Activated CD4-positive, alpha-beta T cell treated with anti-CD3 and anti-CD28 coated beads for 1 hour (primary cell): Measurements from ENCODE around the gene FZD4.
"Not testable (repeated sequence)": the region's sequence is repeated elsewhere in the genome, so short reads cannot be mapped to it uniquely, and the experiment has no call there.

Experiments
- DNase-seq: peaks from one replicate; pipeline ENCODE4 v3.0.0-alpha.2; 2020

The FZD4 gene

DNA sequence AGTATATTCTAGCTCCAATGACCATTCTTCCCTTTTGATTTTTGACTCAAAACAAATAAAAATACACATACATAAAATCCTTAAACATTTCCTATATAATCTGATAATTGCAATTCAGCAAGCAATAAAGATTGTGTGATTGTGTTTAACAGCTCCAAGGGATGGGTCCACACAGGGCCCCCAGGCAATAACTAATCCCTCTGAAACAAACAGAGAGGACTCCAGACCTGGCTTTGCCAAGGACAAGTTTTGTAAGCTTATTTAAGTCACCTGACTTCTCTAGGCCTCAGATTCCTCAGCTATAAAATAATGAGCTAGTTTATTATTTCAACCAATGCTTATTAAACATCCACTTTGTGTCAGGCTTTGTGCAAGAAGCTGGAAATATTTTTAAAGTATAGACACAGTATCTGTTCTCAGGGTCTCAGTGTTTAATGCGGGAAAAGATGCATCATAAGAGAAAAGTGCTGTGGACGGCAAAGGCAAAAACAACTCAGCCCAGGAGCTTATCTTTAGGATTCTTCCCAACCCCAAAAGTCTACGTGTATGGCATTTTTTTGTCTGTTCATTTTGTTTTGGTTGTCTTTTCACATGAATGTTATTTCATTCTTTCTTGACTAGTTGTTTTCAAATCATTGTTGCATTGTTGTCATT, 20.1 kb downstream of the FZD4 start:
- no peak for DNase-seq

DNA sequence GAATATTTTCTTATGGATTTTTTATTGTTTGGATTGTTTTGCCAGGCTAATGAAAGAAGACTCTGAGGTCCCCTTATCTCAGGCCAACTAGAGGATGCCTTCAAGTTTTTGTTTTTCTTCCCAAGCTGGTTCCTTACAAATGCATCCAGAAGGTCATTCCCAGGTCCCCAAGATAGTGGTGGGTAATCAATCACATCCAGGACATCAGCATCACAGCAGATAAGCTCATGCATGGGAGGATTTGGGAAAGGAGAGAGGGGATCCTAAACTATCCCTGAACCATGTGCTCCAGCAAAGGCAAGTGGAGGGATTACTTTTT, 20.7 kb downstream of the FZD4 start:
- no peak for DNase-seq

DNA sequence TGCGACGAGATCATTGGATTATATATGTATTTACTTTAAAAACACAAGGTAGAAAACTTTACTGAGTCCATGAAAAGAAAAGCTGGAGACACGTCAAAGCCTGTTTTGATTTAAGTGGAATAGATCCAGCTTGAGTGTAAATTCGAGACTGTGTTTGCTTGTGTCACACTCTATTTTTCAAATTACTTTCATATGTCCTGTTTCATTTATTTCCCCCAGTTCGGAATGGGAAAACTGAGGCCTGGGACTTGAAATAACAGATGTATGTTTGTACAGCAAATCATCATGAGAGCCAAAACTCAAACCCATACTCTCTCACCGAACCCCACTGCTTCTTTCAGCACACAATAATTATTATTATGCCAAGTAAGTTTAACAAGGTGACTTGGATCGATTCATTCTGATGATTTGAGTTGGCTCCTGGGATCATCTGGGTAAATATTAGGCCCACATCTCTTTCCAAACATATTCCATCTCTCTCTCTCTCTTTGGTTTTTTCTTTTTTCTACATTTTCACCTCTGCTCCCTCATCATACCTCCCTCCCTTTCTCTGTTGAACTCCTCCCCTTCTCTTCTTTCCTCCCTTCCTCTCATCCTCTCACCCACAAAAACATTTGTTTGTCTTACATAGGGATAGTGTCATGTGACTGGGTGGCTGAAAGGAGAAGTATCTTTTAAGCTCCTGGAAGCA, 21.2 kb downstream of the FZD4 start:
- DNase-seq = no peak

DNA sequence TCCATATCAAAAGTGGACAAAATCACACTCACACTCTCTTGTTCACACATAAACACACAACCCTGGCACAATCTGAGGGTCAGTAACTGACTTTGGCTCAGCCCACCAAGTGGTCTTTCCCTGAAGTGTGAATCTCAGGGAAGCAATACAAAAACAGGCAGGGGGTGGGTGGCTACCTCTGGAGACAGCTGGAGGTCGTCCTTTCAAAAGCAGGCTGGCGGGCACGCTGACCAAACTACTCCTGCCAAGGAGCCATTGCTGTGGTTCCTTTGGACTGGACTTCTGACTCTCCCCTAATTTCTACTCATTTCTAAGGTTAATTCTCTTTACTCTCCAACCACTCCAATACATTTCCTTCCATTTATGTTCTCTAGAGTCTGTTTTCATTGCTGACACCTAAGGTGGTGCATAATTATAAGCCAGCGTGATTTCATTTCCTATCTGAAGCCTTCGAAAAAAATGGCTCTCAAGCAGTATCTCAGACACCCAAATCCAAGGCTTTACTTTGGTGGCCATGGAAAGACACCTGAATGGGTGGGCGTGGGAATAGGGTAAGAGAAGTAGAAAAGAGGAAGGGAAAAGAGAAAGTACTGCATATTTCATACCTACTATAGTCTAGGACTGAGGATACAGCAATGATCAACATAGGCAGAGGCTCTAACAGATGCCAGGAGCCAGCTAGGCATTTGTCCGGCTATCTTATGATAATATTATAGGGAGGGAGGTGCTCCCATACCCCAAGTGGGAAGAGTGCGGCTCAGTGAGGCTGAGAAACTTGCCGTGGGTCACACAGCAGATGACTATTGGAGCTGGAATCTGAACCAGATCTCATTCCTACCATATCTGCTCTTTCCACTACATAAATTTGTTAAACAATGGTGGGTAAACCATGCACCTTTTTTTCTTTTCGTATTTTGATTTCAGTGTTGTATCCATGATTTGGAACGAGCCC, 22.0 kb downstream of the FZD4 start:
- DNase-seq = no peak

DNA sequence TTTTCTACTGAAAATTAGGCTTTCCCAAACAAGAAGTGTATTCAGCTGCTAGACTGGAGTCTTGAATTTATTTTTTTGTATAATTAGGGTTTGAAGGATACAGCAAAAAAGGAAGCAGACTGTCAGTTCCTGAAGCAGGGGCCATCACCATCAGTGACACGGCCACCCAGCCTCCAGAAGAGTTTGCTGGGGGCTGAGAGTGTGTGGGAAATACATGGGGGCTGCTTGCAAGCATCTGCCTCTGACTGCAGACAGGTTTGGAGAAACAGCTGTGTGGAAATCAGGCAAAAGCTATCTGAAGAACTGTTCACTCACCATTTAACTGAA, 23.0 kb downstream of the FZD4 start:
- DNase-seq = no peak

DNA sequence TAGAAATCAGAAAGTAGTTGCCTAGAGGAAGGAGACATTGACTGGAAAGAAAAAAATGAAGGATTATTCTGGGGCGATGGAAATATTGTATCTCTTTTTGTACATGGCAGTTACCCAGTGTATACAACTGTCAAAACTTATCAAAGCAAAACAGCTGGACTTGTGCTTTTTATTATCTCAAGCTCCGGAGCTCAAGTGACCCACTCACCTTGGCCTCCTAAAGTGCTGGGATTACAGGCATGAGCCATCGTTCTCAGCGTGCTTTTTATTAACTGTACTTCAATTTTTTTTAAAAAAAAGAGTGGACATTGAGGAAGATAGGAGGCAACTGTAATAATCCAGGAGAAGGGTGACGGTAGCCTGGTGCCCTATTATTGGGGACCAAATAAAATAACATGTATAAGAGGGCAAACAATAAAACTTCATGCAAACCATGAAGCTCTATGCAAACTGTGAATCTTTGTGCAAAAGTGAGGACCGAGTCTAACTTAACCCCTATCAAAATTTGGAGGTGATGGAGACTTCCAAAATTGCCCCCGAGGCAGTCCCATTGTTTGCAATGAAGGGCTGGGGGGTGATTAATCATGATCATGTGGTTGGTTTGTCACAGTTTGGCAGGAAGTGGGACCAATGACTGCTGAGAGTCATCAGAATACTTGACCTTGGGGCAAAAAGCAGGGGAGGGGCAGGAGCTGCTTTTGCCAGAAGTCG, 23.5 kb downstream of the FZD4 start:
- no peak for DNase-seq

DNA sequence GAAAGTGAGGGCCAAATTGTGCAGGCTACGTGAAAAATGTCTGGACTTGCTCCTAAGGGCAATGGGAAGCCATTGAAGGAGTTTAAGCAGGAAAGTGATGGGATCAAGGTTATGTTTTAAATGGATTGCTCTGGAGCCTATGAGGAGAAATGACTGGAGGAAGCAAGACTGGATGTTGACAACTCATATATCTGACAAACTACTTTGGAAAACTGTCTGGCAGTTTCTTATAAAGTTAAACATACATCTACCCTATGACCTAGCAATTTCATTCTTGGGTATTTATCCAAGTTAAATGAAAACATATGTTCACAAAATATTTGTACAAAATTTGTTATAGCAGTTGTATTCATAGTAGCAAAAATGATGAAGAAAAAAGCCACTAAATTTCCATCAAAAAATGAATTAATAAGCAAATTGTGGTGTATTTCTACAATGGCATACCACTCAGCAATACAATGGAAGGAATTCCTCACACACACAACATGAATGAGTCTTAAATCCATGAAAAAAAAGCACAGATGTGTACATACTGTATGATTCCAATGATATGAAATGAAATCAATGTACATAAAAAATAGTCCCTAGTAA, 24.1 kb downstream of the FZD4 start:
- no peak for DNase-seq

DNA sequence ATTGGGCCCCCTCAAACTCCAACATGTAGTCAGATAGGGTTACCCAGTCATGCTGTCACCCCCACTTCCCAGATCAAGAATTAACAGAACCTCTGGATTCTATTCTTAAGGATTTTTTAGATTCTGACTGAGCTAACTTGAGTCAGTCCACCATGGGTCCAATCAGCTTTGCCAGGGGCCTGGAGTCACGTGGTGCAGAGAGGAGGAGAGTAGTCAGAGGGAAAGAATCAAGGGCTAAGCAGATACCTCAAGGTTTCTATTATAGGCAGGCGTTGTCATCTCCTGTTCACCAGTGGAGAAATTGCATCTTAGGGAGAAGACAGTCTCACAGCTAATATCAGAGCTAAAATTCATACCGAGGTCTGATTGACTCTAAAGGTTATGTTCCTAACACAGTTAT, 28.2 kb downstream of the FZD4 start:
- no peak for DNase-seq

DNA sequence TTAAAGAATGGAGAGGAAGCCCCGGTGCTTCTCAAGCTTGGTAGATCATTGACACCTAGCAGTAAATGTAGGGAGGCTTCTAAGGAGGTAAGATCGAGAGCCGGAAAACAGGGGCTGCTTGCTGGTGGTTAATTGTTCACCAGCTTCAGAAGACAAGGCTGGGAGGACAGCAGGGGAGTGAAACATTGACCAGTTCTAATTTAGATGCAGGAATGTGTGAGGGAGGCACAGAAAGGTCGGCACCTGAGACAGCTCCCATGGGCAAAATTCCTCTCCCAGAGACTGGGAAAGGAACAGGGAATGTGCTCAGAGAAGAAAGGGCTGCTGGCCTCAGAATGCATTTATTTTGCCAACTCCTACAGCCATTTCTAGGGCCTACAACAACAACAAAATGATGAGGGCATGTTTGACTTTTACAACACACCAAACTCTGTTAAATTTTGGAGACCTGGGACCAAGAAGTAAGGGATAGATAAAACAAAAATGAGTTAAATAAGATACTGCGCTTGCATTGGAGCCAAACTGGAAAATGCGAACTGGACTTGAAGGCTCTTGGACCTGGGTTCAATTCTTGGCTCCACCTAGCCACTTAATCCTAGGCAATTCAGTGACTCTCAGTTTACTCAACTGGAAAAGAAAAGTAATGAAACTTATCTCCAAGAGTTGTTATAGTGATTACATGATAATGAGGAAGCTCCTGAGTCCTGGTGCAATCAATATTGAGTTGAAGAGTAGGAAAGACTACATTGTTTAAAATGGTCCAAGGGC, 31.0 kb downstream of the FZD4 start:
- DNase-seq = no peak

DNA sequence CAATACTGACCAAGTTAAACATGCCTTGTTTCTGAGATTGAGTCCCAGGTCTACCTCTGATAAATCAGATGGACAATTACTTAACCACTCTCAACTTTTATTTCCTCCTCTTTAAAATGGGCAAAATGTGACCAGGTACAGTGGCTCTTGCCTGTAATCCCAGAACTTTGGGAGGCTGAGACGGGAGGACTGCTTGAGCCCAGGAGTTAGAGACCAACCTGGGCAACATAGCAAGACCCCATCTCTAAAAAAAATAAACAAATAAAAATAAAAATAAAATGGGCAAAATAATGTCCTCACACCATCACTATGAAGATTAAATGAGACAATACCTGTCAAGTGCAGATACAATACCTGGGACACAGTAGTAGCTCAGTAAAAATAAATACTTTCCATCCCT, 33.0 kb downstream of the FZD4 start:
- DNase-seq = no peak

DNA sequence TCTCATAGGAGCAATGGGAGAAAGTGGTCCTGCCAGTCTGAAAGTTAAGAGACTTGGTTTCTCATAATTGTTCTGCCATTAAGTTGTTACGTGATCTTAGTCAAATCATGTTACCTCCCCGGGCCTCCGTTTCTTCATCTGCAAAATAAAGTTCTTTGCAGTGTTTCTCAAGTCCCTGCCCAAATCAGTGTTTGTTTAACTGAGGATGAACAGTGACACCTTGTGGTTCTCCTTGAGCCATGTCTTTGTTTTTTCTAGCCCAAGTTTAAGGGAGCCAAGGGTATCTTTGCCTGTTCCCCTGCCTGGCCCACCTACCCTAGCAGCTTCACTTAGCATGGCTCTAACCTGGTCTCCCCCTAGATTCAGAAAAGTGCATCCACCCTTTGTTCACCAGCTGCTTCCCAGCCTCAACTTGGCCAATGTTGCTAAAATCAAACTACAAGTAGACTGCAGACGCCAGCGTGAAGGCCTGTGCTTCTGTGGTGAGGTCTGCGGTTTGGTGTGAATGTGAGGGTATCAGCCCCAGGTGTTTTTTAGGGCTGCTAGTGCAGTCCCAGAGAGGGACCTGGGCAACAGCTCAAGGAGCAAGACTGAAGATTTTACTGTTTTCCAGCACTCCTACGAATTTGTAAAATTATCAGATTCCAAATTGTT, 35.5 kb downstream of the FZD4 start:
- no peak for DNase-seq

DNA sequence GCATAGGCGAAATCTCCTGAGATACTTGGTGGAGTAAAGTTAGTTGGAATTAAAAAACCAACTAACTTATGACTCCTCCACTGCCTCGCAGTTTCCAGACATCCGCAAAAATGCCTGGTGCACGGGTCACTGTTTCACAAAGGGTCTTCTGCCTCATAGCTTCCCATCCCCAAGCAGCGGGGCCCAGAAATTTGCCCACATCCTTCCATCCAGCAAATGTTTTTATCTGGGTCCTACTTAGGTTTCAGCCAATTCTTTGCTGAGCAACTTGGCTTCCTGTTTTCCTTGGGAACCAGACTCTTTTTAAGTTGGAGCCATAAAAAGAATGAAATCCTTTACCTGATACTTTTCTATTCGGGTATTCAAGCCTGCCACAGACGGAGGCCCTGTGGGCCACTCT, 36.2 kb downstream of the FZD4 start:
- DNase-seq = no peak

DNA sequence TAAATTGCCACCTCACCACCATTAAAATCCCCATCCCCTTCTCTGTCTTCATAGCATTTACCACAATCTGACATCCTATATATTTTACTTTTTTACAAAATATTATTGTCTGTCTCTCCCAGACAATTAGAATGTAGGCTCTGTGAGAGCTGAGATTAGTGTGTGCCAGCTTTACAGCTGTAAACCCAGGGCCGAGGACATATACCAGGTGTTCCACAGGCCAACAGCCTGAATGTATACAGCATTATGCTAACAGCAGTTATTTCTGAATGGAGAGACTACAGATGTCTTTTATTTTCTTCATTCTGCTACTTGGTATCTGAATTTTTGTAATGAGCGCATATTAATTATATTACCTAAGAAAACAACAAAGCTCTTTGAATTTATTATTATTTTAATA, 36.7 kb downstream of the FZD4 start:
- DNase-seq = no peak

DNA sequence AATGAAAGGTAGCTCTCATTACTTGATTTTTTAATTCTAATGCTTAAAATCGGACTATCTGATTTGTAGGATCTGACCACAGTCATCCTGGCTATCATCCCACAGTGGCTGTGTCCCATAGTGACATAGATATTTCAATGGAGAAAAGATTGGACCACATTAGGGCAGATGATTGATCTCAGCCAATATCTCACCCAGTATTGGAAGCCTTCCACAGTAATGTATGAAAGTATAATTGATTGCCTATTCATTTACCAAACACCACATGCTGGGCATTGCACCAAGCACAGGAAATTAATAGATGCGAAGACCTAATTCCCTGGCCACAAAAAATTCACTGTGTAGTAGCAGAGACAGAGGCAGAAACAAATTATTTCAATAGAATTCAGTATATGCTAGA, 37.6 kb downstream of the FZD4 start:
- DNase-seq = no peak

DNA sequence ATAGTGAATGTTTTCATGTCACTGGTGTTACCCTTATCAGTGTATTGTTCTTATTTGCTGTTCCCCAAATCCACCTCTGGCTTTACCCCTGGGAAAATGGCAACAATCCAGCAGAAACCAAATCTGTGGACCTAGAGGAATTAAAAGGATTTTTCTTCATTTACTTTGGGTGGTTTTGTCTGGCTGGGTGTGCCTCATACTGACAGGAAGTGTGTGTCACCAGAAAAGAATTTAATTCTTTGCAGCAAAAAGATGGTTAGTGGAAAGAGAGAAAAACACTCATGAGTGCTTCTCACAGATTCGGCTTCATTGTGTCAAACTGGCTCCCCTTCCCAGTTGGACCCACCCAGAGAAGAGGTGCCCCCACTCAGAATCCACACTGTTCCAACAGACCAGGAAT, 38.9 kb downstream of the FZD4 start:
- no peak for DNase-seq

DNA sequence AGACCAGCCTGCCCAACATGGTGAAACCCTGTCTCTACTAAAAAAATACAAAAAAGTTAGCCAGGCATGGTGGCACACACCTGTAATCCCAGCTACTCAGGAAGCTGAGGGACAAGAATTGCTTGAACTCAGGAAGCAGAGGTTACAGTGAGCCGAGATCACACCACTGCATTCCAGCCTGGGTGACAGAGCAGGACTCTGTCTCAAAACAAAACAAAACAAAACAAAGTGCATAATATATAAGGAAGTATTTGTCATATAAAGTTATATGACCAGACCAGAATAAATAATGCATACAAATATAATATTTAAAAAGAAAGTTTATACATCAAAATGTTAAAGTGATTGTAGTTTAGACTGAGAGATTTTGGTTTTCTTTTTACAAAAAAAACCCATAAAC, 39.3 kb downstream of the FZD4 start:
- DNase-seq = not testable (repeated sequence)

DNA sequence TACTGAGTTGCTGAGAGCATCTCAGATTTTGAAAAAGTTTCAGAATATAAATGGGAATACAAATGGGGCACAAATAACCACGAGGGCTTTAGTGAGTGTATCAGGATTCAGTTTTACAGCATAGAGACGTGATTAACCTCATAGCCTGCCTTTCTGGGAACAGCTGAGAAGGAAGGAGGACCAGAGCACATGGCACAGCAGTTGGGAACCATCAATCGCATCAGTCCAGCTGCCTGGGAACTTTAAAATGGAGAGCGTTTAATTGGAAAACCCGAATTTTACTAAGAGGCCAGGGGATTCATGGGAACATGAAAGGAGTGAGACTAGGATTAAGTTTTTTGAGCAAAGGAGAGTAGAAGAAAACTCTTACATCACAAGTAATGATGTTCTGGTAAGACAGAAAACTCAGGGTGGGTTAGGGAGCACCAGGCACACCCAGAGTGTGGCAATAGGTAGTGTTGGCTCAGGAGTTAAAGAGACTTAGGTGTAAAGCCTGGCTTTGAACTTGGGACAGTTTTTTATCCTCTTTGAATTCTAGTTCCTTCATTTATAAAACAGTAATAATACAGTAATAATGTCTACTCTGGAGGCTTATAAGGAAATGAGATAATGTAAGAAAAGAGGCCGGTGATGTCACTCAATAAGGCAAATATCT, 40.2 kb downstream of the FZD4 start:
- DNase-seq = no peak

DNA sequence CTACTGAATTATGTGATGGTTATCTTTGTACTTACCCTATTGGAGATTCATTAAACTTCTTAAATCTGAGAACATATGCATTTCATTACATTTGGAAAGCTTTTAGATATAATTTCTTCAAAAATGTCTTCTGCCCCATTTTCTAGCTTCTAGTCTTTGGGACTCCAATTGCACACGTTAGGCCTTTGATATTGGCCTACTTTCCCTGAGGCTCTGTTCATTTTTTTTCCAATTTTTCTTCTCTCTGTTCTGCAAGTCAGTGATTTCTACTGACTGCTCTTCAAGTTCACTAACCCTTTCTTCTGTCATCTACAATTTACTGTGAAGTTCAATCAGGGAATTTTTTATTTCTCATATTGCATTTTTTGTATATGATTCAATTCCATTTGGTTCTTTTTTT, 43.0 kb downstream of the FZD4 start:
- no peak for DNase-seq

DNA sequence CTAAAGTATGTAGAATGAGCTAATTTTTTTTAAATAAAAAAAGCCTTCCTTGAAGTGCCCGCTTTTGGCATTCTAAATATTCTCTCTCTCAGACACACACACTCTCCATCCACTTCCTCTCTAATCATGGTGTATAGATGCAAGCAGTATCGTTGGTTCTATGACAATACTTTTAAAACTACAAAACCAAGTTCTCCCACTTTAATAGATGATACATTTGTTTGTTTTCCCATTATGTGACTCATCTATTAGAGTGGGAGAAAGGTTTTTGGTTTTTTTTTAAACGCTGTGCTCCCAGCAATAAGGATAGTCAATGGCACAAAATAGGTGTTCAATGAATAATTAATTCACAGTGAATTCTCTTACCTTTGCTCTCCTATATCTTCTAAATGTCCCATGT, 44.6 kb downstream of the FZD4 start:
- DNase-seq = no peak

DNA sequence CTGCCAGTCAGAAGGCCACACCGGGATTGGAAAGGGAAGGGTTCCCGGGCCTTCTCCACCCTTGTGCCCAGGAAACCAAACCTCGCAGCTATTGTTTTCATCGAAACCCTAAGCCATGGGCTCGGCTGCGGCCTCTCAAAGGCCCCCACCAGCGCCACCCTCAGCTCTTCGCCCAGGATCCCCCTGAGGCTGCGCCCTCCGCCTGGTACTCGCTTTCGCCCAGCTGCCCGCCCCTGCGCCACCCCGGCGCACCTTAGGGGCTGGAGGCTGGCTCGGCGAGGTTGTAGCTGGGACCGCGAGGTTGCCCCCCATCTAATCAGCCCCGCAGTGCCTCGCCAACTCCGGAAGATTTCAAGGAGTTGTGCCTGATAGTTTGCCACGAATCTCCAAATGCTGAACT, 49.0 kb downstream of the FZD4 start:
- DNase-seq = no peak

DNA sequence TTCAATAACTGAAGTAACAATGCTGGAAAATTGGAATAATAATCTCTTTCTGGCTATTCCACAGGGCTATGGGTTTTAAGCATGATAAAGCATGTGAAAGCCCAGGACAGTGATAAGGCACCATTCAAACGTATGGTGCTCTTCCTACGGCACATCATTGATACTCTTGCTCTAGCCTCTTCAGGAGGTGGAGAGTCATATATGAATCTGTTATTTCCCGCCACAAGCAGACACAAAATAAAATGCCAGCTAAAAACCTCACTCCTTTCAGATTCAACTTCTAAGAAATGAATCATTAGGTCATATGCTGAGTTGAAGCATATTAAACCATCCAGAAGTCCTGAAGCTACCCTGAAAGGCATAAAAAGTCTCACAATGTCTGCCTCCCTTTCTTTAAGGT, 49.9 kb downstream of the FZD4 start:
- DNase-seq = no peak
